Subcutaneous adipose tissue (tissue), 4 donors: Measurements from ENCODE around the gene PCSK5. TPM values are rescaled to one million over a fixed set of nuclear protein-coding genes. Genes with fewer than 3 reads are reported as not detected.

ENCODE experiments used
- CTCF ChIP-seq: fragments of 450-650 bp; IDR thresholded peaks from one replicate; pipeline ENCODE4 v1.5.1; 2016; ENCODE audit warnings: low read depth, mild to moderate bottlenecking, control low read depth, antibody characterized with exemption, moderate library complexity
- total RNA-seq, 4 donors: library from RNA; depleted of rRNA; stranded (reverse); fragments of >200 nt; gene quantifications; one replicate each; pipeline ENCODE4 v1.1.0, GENCODE V29; 2016

The PCSK5 gene
- total RNA-seq, 4 donors from 2014 or later, result 18.4 to 36.4 (median 20.1) TPM

GRCh38 chr9:76358628-76359280, 468.3 kb downstream of the PCSK5 start:
- no peak for TF ChIP-seq CTCF

GRCh38 chr9:76359365-76359764, 468.9 kb downstream of the PCSK5 start:
- no peak for TF ChIP-seq CTCF

GRCh38 chr9:76359766-76360165, 469.3 kb downstream of the PCSK5 start:
- no peak for TF ChIP-seq CTCF

GRCh38 chr9:76363032-76363395, 472.5 kb downstream of the PCSK5 start:
- TF ChIP-seq CTCF, result no peak

- no peak for TF ChIP-seq CTCF
Measured at GRCh38 chr9:76365028-76365427, 474.6 kb downstream of the PCSK5 start.

- no peak for TF ChIP-seq CTCF
Measured at GRCh38 chr9:76366275-76366674, 475.8 kb downstream of the PCSK5 start.

GRCh38 chr9:76369583-76369982, 479.1 kb downstream of the PCSK5 start:
- TF ChIP-seq CTCF, result no peak
